ENCODE data around the gene CNGB1.

DNA sequence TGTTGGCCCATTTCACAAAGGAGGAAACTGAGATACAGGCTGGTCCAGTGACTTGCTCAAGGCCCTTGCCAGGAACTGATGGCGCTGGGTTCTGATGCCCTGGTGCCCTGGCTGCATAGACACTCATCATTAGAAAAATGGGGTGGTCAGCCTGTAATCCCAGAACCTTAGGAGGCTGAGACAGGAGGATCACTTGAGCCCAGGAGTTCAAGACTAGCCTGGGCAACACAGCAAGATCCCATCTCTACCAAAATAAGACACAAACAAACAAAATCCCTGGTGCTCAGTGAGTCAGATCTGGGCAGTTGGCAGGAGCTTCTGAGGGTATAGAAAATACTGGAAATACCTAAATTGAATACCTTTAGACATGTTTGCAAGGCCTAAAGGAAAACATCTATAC lies 127.5 kb downstream of the CNGB1 start:
- TF ChIP-seq, protein P1, sequence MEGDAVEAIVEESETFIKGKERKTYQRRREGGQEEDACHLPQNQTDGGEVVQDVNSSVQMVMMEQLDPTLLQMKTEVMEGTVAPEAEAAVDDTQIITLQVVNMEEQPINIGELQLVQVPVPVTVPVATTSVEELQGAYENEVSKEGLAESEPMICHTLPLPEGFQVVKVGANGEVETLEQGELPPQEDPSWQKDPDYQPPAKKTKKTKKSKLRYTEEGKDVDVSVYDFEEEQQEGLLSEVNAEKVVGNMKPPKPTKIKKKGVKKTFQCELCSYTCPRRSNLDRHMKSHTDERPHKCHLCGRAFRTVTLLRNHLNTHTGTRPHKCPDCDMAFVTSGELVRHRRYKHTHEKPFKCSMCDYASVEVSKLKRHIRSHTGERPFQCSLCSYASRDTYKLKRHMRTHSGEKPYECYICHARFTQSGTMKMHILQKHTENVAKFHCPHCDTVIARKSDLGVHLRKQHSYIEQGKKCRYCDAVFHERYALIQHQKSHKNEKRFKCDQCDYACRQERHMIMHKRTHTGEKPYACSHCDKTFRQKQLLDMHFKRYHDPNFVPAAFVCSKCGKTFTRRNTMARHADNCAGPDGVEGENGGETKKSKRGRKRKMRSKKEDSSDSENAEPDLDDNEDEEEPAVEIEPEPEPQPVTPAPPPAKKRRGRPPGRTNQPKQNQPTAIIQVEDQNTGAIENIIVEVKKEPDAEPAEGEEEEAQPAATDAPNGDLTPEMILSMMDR (IDR thresholded peaks at IDR 0.05; ENCODE audit: borderline replicate concordance, extremely low read depth, low read length, poor library complexity, severe bottlenecking) = no peak
- no peak for TF ChIP-seq EZH2 (IDR thresholded peaks at IDR 0.05; ENCODE audit: borderline replicate concordance, low read depth, low read length, severe bottlenecking)

All from DND-41 (cell line).